GM18505 (cell line): Measurements from ENCODE around the gene HSH2D.

Source experiments
- ATAC-seq: cut with Tn5 transposase; IDR thresholded peaks from one replicate; pipeline ENCODE4 v1.9.1; 2021; ENCODE audit not compliant: unreplicated experiment
- POLR2A ChIP-seq: IDR thresholded peaks from 4 replicates; pipeline ENCODE4 v1.6.1; 2011; ENCODE audit warnings: borderline replicate concordance; ENCODE audit not compliant: insufficient read depth, insufficient read length; ENCODE audit errors: extremely low read depth

Gene HSH2D

DNA sequence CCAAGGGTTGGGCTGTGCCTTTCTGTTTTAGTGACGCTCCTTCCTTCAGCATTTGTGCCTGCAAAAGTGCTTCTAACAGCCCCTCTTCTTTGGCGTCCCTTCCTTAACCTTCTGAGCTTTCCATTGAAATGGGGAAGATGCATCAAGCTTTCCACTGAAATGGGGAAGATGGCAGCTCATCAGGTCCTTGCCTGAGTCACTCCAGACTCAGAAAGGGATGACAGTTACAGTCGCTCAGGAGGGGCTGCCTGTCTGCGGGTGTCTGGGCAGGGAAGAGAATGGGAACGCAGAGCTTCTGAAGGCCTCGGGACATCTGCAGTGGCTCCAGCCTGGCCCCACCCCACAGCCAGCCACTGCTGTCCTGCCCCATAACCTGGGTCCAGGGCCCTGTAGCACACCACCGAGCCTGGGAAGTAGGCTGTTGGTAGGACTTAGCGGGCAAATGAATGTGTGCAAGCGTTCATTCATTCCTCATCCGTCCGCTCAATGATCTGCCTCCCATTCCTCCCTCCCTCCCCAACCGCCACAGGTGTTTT, 64.1 kb downstream of the HSH2D start:
- TF ChIP-seq POLR2A, result no peak

More for the DNA sequence above, 64.1 kb downstream of the HSH2D start:
- ATAC-seq, result no peak
